Globus pallidus (tissue), 1 donor: ENCODE data around the gene RNF227.

Source experiments
- DNase-seq: peaks from one replicate; pipeline ENCODE4 v3.0.0-alpha.2; 2015; ENCODE audit warnings: low spot score

The RNF227 gene

DNA sequence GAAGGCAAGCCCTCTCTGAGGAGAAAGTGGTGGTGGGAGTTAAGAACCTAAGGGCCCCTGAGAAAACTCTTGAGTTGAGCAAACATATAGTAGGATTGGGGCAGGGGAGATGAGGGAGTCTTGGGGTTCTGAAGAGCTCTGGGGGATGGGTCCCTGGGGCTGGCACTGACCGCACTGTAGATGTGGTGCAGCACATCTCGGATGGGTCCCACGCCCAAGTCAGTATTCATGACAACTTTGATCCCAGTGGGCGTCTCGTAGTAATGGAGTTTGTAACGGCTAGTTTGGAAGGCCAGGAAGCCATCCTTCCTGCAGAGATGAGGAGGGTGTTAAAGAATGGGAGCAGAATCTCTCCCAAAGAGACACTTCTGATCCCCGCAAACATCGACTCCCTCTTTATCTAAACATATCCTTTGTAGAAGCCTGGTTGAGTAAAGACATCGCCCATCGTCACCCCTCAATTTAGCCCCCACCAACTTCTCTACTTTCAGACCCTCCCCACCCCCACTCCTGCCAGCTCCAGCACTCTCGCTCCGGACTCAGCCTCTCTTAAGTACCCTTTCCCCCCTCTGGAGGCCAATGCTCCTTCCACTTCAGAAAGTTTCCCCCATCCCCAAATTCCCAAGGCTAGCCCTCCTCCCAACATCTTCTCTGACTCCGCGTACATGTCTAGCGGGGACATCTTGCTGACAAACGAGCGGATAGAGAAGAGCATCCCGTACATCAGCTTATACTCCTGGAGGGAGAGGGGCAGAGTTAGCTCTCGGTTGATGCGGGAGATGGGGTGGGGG, 14.9 kb upstream of the RNF227 start:
- no peak for DNase-seq

DNA sequence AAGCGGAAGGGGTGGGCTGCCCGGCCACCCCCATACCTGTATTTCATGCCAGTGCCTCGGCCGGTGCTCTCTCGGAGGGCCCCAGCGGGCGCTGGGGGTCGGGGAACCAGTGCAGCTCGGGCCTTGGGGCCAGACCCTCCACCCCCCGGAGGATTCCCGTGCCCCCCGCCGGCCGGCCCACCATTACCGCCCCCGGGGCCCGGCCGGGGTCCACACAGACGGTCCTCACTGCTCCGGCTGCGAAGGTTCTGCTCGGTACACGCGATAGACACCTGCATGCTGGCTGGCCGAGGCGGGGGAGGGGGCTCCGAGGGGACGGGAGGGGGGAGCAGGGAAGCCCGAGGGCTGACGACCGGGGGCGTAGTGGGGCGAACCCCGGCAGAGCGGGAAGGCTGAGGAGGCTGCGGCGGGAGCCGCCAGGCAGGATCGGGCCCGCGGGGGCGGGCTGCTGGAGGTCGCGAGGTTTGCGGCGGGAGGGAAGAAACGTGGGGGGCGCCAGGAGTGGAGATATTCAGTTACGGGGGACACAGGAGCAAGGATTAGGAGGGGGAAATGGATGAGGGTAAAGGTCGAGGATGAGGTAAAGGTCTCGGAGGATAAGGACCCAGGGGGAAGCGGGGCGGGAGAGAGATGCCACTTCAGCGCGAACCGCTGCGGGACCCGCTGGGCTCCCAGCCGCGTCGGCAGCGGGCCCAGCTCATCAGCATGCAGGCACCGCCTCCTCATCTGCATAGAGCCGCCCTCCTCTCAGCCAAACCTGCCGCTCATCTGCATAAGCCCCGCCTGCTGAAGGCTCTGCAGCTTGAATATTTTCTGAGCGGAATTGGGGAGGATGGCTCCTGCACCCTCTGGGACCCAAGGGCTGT, 13.3 kb upstream of the RNF227 start, which contains the start of gene KCNAB3:
KCNAB3 (minus strand) TSS at position 699 of the 866 bp plus-strand sequence; CDS start at position 278, 421 bp downstream.
- DNase-seq, result peak; percentile 66

DNA sequence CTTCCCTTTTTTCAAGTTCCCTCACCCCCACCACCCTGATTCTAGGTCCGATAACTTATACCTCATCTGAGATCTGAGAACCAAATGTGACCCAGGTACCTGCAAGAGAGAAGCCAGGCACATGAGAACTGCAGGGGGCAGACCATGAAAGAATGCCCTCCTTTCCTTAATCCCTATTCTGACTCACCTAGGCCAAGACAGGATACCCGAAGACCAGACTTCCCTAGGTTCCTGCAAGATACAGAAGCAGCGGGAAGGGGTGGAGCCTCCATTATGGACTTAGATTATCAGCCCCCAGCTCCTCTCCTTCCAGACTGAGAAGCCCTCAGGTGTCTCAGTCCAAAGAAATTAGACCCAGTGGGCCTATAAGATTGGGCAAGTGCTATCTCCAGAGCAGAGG, 11.5 kb upstream of the RNF227 start:
- DNase-seq, result no peak

DNA sequence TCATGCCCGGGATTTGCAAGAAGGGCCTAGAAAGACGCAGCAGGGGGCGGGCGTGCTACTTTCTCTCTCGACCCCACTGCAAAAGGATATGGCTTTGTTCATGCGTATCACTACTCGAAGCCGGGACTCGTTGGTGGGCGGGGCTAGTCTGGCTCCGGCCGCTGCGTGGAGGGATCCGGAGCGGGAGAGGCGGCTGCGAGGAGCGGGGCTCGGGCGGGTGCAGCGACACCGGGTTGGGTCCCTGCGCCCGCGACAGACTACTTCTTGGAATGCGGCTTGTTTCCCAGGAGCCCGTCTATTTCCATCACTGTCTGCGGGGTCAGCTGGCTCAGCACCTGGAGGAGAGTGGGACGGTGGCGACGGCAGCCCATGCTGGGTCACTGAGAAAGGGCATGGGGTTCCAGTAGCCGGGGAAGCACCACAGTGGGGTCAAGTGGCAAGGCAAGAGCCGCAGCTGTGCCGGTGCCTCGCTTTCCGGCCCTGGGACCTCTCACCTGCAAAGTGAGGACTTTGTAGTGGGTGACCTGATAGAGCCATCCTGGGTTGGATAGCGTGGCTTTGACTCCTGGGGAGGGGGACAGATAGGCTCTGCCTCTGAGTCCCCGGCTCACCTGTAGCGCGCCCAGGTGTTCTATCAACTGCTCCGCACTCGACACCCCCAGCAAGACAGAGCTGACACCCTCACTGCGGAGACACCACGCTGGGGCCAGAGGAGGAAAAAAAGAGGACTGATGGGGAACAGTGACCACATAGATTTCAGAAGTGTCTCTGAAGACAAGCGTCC, 6.9 kb upstream of the RNF227 start:
- peak; percentile 70 for DNase-seq

DNA sequence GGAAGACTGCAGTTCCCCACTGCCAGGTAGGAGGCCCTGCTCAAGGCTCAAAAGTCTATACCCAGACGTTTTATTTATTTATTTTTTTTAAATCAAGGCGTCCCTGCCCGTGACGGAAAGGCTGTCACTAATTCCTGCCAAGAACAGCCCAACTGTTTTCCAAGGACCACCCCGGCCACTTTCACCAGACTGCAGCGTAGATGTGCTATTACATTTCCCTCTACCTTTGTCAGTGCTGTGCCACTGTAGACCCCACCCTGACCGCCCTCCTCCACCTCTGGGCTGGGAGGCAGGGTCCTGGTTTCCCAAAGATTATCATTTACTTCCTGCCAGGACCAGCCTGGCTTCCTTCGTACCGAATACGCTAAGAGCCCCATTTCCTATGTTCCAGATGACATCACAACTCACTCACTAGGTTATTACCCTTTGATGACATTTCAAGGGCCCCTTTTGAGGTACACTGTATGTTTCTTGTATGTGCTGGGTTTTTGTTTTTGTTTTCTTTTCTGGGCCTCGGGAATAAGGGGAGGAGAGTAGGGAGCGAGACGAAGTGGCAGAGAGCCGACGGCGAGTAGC, 6.3 kb upstream of the RNF227 start:
- no peak for DNase-seq

DNA sequence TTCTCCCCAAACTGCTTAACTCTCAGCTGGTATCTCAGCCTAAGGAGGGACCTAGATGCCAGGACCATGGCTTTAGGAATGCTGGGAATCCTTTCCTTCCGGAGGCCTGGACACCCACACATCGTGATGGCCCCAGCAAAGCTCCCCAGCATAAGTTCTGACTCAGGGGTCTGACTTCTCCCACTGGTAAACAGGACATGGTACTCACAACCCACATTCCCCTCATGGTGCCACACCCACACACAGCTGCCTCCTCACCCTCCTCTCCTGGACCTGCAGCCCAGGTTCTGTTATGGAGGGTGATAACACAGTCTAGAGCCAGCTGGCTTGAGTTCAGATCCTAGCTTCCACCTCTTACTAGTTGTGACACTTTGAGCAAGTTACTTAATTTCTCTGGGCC, 719 bp upstream of the RNF227 start:
- DNase-seq, result no peak

DNA sequence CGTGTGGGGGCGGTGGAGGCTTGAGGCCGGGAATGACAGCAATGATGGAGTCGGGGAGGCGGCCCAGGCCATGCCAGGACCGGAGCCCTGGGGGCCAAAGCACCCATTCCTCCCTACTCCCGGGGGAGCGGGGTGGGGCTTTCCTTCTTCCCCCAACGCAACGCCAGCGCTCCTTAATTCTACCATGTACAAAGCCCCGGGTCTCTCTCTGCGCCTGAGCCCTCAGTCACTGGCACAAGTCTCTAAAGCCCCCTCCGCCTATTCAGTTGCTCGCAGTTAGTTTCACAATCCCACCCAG, 245 bp upstream of the RNF227 start:
- no peak for DNase-seq

DNA sequence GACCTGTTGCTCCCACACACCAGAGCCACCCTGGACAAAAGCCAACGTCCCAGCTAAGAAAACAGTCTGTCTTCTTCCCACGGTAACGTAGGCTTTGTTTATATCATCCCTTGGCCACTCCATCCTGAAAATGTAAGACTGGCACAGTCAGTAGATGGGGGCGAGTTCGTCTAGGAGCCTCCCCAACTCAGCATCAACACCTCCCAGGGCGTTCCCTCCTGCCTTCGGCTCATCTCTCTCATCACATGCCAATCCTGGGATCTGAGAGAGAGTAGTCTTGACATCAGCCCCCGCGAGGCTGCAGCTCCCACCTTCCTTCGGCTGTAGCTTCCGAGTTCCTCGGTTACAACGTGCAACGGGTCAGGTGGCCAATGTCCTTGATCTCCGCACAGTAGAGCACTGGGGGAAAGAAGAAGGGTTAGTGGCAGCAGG, 894 bp downstream of the RNF227 start:
- DNase-seq, result peak; percentile 29

DNA sequence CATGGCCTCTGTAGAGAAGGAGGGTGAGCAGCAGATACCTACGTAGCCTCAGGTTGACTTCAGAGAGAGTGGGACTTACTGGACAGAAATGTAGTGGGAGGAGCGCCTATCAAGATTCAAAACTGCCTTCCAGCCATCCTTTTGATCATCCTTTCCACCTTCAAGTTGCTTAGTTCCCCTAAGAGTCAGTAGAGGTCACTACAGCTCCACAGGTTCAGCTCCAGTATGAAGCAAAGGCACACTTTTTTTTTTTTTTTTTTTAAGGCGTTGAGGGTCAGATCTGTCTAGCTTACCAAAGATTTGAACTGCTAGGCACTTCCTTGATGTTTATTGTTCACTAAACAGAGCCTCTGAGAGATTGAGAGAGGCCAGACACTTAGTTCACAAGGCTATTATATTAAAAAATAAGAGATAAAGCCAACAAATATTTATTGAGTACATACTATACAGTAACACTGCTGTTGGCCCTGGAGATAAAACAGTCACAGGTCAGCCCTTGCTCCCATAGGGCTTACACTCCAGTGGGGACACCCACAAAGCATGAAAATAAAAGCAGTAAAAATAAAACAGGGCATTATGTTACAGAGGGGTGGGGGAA, 3.1 kb downstream of the RNF227 start:
- DNase-seq, result peak; percentile 68

DNA sequence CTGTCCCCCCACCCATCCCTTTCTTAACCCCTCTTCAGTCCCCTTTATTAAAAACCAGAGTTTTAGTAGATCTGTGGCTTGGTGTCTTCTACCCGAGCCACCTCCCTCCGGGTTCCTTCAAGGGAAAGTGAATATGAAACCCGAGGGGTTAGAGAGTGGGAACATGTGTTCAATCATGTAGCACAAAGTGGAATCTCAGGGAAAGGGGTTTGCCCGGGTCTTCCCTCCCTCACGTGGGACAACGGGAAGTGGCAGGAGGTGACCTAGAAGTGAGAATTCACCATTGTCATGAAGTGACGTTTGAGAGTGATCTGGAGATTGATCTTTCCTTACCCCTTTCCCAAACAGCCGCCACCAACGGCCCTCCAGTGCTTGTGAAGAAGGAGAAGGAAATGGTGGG, 5.0 kb downstream of the RNF227 start:
- no peak for DNase-seq

DNA sequence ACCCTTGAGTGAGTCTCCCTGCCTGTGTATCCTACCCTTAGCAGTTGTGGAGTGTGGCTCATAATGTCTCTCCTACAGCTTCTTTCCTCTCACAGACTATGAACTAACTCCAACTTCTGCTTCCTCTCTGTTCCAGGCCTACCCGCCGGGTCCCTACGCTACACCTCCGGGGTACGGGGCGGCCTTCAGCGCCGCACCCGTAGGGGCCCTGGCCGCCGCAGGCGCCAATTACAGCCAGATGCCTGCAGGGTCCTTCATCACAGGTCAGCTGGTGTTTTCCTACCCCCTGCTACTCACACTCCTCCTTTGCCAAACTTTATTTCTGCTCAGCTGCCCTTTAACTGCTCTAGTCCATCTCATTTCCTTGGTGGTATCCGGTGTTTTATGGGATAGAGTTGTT, 5.4 kb downstream of the RNF227 start:
- DNase-seq, result no peak

DNA sequence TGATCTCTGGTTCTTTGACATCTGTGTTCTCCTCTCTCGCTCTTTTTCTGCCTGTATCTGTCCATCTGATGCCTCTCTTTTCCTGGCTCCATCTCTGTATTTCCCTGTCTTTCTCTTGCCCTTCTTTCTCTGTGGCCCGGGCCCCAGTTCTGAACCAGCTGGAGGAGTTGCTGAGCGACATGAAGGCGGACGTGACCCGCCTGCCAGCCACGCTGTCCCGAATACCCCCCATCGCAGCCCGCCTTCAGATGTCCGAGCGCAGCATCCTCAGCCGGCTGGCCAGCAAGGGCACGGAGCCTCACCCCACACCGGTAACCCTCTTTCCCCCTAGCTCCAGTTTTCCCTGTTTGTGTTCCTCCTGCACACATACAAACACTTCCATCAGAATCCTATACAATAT, 5.8 kb downstream of the RNF227 start:
- DNase-seq, result no peak

DNA sequence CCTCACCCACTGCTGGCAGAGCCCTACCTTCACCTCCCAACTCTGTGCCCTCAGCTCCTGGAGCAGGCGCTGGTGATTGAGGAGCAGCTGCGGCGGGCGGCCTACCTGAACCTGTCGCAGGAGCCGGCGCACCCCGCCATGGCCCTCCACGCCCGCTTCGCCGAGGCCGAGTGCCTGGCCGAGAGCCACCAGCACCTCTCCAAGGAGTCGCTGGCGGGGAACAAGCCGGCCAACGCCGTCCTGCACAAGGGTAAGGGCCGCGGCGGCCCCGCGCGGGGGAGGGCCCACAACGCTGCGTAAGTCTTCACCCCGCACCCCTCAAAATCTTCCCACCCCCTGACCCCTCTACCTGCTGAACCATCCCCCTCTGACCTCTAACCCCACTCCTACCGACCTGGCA, 7.0 kb downstream of the RNF227 start:
- no peak for DNase-seq

DNA sequence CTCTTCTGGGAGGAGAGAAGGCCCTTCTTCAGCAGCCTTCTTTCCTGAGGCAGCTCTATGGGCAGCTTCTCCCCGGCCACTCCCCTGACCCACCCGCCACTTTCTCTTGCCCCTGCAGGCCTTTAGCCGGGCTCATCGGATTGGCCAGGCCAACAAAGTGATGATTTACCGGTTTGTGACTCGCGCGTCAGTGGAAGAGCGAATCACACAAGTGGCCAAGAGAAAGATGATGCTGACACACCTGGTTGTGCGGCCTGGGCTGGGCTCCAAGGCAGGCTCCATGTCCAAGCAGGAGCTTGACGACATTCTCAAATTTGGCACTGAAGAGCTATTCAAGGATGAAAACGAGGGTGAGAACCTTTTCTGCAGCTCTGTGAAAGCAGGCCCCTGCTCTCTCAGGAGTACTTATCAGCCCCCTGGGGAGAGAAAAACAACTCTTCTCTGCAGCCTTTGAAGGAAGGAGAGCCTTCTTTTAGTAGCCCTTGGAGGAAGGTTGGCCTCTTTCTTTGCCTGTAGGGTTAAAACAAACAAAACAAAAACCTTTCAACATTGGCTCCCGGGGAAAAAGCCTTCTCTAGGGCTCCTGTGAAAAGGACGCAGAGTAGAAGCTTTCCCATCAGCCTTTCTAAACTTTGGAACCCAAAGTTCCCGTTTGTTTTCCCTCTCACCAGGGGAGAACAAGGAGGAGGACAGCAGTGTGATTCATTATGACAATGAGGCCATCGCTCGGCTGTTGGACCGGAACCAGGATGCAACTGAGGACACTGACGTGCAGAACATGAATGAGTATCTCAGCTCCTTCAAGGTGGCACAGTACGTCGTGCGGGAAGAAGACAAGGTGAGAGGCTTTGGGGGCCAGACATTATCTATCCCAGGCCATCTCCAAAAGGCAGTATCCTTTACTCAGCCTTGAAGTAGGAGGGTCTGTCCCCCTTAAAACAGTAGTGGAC, 12.7 kb downstream of the RNF227 start:
- DNase-seq, result no peak

DNA sequence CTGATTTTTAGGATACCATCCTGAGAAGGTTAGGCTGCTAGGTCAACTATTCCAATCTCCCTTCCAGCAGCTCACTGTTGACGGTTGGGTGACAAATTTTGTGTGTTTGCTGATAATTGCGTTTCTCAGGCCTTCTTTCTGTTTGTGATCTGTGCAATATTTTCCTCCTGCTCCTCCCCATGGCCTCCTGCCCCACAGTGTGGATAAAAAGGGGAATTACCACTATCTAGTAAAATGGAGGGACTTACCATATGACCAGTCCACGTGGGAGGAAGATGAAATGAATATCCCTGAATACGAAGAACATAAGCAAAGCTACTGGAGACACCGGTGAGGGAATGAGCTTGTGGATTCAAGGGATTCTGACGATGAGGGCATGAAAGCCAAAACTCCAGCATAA, 18.3 kb downstream of the RNF227 start:
- DNase-seq, result peak; percentile 74

DNA sequence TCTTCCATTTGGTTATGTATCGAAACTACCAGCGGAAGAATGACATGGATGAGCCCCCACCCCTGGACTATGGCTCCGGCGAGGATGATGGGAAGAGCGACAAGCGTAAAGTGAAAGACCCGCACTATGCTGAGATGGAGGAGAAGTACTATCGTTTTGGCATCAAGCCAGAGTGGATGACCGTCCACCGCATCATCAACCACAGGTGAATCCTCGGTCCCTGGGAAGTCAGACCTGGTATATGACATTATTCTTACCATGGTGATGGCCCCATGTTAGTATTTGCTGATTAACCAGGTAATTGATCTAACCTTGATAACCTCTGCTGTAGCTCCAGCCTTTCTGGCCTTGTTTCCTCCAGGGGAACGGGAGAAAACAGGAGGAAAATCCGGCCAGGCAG, 19.0 kb downstream of the RNF227 start:
- no peak for DNase-seq

DNA sequence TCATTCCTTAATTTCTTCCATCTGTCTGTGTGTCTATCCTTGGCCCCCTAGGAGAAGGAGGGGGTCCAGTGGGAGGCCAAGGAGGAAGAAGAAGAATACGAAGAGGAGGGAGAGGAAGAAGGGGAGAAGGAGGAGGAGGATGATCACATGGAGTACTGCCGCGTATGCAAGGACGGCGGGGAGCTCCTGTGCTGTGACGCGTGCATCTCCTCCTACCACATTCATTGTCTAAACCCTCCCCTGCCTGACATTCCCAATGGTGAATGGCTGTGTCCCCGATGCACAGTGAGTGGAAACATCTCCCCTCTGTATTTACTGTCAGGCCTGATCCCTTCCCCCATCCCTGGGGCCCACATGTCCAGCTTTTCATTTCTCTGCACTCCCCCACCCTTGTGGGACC, 21.2 kb downstream of the RNF227 start:
- DNase-seq, result no peak

DNA sequence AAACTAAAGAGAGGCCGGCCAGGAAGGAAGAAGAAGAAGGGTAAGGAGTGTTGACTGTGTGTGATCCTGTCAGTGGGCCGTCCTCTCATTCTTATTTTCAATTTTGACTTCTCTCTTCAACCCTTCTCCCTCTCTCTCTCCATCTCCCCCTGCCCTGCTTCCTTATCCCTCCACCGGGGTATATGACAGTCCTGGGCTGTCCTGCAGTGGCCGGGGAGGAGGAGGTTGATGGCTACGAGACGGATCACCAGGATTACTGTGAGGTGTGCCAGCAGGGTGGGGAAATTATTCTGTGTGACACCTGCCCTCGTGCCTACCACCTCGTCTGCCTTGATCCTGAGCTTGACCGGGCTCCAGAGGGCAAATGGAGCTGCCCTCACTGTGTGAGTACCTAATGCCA, 21.9 kb downstream of the RNF227 start:
- no peak for DNase-seq

DNA sequence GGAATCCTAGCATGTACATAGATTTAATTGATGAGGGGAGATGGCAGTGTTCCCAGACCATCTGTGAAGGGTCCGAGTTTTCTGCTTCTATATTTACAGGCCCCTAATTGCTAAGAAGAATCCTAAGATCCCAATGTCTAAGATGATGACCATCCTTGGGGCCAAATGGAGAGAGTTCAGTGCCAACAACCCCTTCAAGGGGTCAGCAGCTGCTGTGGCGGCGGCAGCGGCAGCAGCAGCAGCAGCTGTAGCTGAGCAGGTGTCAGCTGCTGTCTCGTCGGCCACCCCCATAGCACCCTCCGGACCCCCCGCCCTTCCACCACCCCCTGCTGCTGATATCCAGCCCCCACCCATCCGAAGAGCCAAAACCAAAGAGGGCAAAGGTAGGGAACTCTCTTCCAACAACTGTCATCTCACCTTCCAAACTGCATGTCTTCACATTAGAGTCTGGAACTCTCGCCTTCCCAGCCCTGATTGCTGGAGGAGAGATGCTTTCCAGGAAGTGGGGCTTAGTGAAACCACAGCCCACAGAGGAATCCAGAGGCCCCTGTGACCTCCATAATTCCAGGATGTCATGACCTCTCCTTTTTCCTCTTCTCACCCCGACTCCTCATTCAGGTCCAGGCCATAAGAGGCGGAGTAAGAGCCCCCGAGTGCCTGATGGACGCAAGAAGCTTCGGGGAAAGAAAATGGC, 22.8 kb downstream of the RNF227 start:
- DNase-seq, result no peak
